ENCODE results near the gene HCST.
"Not testable (repeated sequence)": the region's sequence is repeated elsewhere in the genome, so short reads cannot be mapped to it uniquely, and the experiment has no call there.

The HCST gene

DNA sequence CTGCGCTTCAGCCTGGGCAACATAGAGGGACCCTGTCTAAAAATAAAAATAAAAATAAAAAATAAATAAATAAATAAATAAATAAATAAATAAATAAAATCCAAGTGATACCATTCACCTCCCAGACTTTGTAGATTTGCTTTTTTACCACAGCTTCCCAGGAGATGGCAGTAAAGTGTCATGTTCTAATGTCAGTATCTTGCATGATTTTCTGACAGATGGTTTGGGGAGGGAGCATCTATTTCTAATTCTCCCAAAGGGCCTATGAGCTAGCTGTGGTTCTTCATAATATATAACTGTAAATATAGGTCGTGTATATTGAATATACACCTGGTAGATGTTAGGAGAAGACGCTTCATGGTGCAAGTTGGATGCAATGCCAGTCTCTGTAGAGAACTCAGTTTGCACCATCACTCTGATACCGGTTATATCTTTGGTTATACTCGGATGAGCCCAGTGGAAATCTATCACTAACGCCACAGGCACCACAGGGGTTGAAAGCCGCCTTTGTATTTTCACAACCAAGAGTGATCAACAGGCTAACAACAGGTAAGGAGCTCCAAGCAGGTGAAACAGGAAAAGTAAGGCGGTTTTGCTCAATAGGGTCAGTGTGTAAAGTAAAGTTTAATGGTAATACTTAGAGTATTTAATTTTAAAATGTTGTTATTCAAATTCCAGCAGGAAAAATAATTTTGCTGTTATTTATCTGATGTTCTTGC lies 20.1 kb upstream of the HCST start:
- no peak overlapping the region for H3K4me2 ChIP-seq (ENCODE audit: low read length)
- H3K4me3 ChIP-seq (ENCODE audit: low read length): no peak overlapping the region
- H3K27me3 ChIP-seq (ENCODE audit: control insufficient read depth, insufficient read depth, low read length): peaks cover 4% of the 10 kb centered on the region
- no peaks in the 10 kb centered on the region for H3K9me3 ChIP-seq (replicated peaks; ENCODE audit: low read length)
- no peak overlapping the region for H3K9ac ChIP-seq (ENCODE audit: low read depth, low read length)
- H3K4me1 ChIP-seq (ENCODE audit: control insufficient read depth, insufficient read depth, low read length): peaks cover 5% of the 10 kb centered on the region
- H3K36me3 ChIP-seq (ENCODE audit: insufficient read depth, low read length): peaks cover 5% of the 10 kb centered on the region

DNA sequence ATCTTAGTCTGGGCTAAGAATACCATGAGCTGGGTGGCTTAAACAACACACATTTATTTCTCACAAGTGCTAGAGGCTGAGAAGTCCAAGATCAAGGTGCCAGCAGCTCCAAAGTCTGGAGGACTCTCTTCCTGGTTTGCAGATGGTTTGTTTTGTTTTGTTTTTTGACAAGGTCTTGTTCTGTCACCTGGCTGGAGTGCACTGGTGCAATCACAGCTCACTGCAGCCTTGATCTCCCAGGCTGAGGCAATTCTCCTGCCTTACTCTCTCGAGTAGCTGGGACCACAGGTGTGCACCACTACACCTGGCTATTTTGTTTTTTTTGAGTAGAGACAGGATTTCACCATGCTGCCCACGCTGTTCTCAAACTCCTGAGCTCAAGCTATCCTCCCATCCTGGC lies 18.4 kb upstream of the HCST start:
- Histone ChIP-seq H3K4me2 (ENCODE audit: low read length) (no peak overlapping the region), H3K4me3 (ENCODE audit: low read length) (no peak overlapping the region), H3K36me3 (ENCODE audit: insufficient read depth, low read length) (peaks cover 18% of the 10 kb centered on the region), H3K9me3 (replicated peaks; ENCODE audit: low read length) (no peaks in the 10 kb centered on the region), H3K4me1 (ENCODE audit: control insufficient read depth, insufficient read depth, low read length) (peaks cover 5% of the 10 kb centered on the region), H3K9ac (ENCODE audit: low read depth, low read length) (no peak overlapping the region), H3K27me3 (ENCODE audit: control insufficient read depth, insufficient read depth, low read length) (peaks cover 3% of the 10 kb centered on the region)

DNA sequence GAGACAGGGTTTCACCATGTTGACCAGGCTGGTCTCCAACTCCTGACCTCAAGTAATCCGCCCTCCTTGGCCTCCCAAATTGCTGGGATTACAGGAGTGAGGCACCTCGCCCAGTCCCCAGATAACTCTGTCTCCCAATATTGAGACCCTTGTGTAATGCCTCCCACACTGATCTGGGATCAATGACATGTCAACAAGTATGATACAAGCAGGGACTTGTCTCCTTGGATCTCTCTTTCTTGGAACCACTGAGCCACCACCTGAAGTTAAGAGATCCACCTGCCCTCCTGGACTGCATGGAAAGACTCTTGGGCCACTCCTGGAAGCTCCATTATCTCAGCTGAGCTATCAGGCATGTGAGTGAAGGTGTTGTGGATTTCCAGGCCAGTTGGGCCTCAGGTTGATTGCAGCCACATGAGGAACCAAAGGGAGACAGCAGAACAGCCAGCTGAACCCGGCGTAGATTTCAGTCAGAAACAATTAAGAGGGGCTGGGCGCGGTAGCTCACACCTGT lies 17.0 kb upstream of the HCST start:
- Histone ChIP-seq H3K9me3 (replicated peaks; ENCODE audit: low read length) (no peaks in the 10 kb centered on the region), H3K9ac (ENCODE audit: low read depth, low read length) (no peak overlapping the region), H3K4me1 (ENCODE audit: control insufficient read depth, insufficient read depth, low read length) (no peaks in the 10 kb centered on the region), H3K4me3 (ENCODE audit: low read length) (no peak overlapping the region), H3K27me3 (ENCODE audit: control insufficient read depth, insufficient read depth, low read length) (no peaks in the 10 kb centered on the region), H3K4me2 (ENCODE audit: low read length) (no peak overlapping the region), H3K36me3 (ENCODE audit: insufficient read depth, low read length) (peaks cover 26% of the 10 kb centered on the region)

DNA sequence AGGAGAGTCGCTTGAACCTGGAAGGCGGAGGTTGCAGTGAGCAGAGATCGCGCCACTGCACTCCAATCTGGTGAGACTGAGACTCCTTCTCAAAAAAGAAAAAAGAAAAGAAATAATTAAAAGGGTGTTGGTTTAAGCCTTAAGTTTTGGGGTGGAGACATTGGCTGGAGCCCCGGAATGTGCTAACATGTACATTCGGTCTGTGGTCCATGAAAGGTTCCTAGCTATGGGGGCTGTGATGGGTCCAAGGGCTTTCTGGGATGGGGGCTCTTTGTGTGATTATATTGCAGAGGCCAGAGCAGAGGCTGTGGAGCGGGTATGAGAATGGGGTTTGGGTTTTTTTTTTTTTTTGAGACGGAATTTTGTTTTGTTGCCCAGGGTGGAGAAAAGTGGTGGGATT lies 16.4 kb upstream of the HCST start:
- Histone ChIP-seq H3K4me2 (ENCODE audit: low read length) (no peak overlapping the region), H3K9ac (ENCODE audit: low read depth, low read length) (no peak overlapping the region), H3K9me3 (replicated peaks; ENCODE audit: low read length) (no peaks in the 10 kb centered on the region), H3K36me3 (ENCODE audit: insufficient read depth, low read length) (peaks cover 29% of the 10 kb centered on the region), H3K27me3 (ENCODE audit: control insufficient read depth, insufficient read depth, low read length) (no peaks in the 10 kb centered on the region), H3K4me3 (ENCODE audit: low read length) (no peak overlapping the region), H3K4me1 (ENCODE audit: control insufficient read depth, insufficient read depth, low read length) (no peaks in the 10 kb centered on the region)

DNA sequence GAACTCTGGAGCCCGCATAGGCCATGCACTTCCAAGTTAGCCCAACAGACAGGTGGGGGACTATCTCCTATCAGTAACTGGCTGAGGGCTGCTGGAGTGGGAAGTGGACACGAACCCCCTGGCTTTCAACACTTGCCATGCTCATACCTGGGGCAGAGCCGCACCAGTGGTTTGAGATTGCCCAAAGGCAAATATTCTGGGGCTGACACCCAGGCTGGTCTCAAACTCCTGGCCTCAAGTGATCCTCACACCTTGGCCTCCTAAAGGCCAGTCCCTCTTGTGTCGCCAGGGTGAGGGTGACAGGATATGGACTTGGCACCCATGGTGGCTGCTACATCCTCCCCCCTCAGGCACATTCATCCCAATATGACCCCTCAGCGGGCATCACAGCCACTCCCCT lies 15.1 kb upstream of the HCST start:
- peaks cover 33% of the 10 kb centered on the region for H3K36me3 ChIP-seq (ENCODE audit: insufficient read depth, low read length)
- no peak overlapping the region for H3K4me3 ChIP-seq (ENCODE audit: low read length)
- H3K4me1 ChIP-seq (ENCODE audit: control insufficient read depth, insufficient read depth, low read length): no peaks in the 10 kb centered on the region
- H3K27me3 ChIP-seq (ENCODE audit: control insufficient read depth, insufficient read depth, low read length): no peaks in the 10 kb centered on the region
- no peak overlapping the region for H3K4me2 ChIP-seq (ENCODE audit: low read length)
- H3K9ac ChIP-seq (ENCODE audit: low read depth, low read length): no peak overlapping the region
- H3K9me3 ChIP-seq (replicated peaks; ENCODE audit: low read length): no peaks in the 10 kb centered on the region

DNA sequence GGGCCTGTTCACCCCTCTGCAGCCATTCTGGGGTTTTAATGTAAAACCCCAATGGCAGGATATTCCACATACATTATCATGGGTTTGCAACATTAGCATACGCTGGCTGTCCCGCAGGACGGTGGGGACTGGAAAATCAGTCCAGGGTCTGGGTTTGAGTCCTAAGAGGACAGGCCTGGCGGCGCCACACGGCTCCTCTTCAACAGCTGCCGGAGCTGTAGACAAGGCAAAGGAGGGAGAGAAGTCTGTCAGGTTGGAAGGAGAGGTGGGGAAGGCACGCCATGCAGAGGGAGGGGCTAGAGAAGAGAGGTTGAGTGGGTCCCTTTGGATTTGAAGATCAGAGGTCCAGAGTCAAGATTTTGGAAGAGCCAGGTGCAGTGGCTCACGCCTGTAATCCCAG lies 13.9 kb upstream of the HCST start:
- no peak overlapping the region for H3K4me3 ChIP-seq (ENCODE audit: low read length)
- peaks cover 42% of the 10 kb centered on the region for H3K36me3 ChIP-seq (ENCODE audit: insufficient read depth, low read length)
- no peak overlapping the region for H3K4me2 ChIP-seq (ENCODE audit: low read length)
- no peaks in the 10 kb centered on the region for H3K9me3 ChIP-seq (replicated peaks; ENCODE audit: low read length)
- no peaks in the 10 kb centered on the region for H3K27me3 ChIP-seq (ENCODE audit: control insufficient read depth, insufficient read depth, low read length)
- H3K4me1 ChIP-seq (ENCODE audit: control insufficient read depth, insufficient read depth, low read length): no peaks in the 10 kb centered on the region
- H3K9ac ChIP-seq (ENCODE audit: low read depth, low read length): no peak overlapping the region

DNA sequence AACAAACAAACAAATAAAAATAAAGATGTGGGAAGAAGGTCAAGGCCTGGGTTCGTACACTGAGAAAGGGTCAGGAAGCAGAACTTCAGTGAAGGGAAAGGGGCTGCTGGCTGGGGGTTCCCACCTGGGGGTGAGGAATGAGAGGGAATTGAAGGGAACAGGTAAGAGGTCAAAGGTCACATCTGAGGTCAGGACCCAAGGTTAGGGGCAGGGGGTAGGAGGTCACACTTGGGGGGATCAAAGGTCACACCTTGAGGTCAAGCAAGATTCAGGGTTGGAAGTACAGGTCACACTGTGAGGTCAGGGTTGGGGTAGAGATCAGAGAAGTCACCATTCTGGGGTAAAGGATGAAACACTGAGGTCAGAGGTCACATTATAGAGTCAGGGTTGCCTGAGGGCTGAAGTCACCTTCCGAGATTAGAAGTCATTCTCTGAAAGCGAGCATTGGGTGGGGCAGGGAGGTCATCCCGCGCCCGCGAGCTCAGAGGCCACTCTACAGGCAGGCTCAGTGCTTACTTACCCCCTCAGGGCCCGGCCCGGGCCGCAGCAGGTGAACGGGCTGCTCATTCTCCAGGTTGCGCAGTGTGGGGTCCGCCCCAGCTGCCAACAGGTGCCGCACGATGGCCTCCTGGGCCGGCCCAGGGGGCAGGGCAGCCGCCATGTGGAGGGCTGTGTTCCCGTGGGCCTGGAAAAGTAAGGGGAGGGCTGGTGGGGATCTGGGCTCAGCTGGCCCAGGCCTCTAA lies 12.8 kb upstream of the HCST start:
- Histone ChIP-seq H3K4me1 (ENCODE audit: control insufficient read depth, insufficient read depth, low read length) (no peaks in the 10 kb centered on the region), H3K9me3 (replicated peaks; ENCODE audit: low read length) (no peaks in the 10 kb centered on the region), H3K9ac (ENCODE audit: low read depth, low read length) (no peak overlapping the region), H3K36me3 (ENCODE audit: insufficient read depth, low read length) (peaks cover 46% of the 10 kb centered on the region), H3K4me3 (ENCODE audit: low read length) (no peak overlapping the region), H3K27me3 (ENCODE audit: control insufficient read depth, insufficient read depth, low read length) (no peaks in the 10 kb centered on the region), H3K4me2 (ENCODE audit: low read length) (no peak overlapping the region)

DNA sequence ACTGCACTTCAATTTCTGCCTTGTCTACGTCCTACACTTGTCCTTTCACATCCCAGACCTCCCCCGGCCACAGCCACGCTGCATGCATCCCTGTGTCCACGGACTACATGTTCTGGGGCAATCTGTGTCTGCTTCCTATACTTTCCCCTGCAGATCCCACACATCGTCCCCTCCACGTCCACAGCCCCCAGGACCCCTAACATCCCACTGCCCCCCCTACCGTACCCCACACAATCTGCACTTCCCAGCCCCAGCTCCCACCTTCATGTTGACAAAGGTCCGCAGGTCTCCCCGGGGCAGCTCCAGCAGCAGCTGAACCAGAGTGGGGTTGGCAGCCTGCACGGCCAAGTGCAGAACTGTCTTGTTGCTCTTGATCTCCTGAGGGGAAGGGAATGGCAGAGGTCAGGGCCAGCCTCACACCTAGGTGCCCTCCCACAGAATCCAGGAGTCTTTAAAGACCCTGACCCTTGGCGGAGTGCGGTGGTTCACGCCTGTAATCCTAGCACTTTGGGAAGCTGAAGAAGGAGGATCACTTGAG lies 12.1 kb upstream of the HCST start:
- peaks cover 46% of the 10 kb centered on the region for H3K36me3 ChIP-seq (ENCODE audit: insufficient read depth, low read length)

DNA sequence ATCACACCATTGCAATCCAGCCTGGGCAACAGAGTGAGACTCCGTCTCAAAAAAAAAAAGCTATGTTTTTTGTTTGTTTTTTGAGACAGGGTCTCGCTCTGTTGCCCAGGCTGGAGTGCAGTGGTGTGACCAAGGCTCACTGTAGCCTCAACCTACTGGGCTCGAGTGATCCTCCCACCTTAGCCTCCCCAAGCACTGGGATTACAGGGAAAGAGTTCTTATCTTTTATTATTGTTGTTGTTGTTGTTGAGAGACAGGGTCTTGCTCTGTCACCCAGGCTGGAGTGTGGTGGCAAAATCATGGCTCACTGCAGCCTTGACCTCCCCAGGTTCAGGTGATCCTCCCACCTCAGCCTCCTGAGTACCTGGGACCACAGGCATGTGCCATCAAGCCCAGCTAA lies 10.5 kb upstream of the HCST start:
- not testable (repeated sequence) for H3K4me1 ChIP-seq (ENCODE audit: control insufficient read depth, insufficient read depth, low read length); H3K4me3 ChIP-seq (ENCODE audit: low read length); H3K27me3 ChIP-seq (ENCODE audit: control insufficient read depth, insufficient read depth, low read length); H3K4me2 ChIP-seq (ENCODE audit: low read length); H3K9ac ChIP-seq (ENCODE audit: low read depth, low read length); H3K9me3 ChIP-seq (replicated peaks; ENCODE audit: low read length)
- H3K36me3 ChIP-seq (ENCODE audit: insufficient read depth, low read length): peaks cover 55% of the 10 kb centered on the region

More for the DNA sequence above, 12.1 kb upstream of the HCST start:
- H3K9ac ChIP-seq (ENCODE audit: low read depth, low read length): no peak overlapping the region
- no peak overlapping the region for H3K4me3 ChIP-seq (ENCODE audit: low read length)
- H3K4me2 ChIP-seq (ENCODE audit: low read length): no peak overlapping the region
- no peaks in the 10 kb centered on the region for H3K27me3 ChIP-seq (ENCODE audit: control insufficient read depth, insufficient read depth, low read length)
- no peaks in the 10 kb centered on the region for H3K9me3 ChIP-seq (replicated peaks; ENCODE audit: low read length)
- H3K4me1 ChIP-seq (ENCODE audit: control insufficient read depth, insufficient read depth, low read length): no peaks in the 10 kb centered on the region

DNA sequence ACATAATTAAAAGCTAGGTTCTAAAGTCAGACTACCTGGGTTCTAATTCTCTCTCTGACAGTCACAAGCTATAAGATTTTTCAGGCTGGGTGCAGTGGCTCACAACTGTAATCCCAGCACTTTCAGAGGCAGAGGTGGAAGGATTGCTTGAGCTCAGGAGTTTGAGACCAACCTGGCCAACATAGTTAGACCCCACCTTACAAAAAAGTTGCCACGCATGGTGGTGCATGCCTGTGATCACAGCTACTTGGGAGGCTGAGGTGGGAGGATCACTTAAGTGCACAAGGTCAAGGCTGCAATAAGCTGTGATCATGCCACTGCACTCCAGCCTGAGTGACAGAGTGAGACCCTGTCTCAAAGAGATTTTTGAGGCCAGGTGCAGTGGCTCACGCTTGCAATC lies 8.0 kb upstream of the HCST start:
- Histone ChIP-seq H3K27me3 (ENCODE audit: control insufficient read depth, insufficient read depth, low read length) (no peaks in the 10 kb centered on the region), H3K9ac (ENCODE audit: low read depth, low read length) (no peak overlapping the region), H3K4me3 (ENCODE audit: low read length) (no peak overlapping the region), H3K36me3 (ENCODE audit: insufficient read depth, low read length) (peaks cover 41% of the 10 kb centered on the region), H3K4me2 (ENCODE audit: low read length) (no peak overlapping the region), H3K4me1 (ENCODE audit: control insufficient read depth, insufficient read depth, low read length) (peaks cover 9% of the 10 kb centered on the region), H3K9me3 (replicated peaks; ENCODE audit: low read length) (no peaks in the 10 kb centered on the region)

DNA sequence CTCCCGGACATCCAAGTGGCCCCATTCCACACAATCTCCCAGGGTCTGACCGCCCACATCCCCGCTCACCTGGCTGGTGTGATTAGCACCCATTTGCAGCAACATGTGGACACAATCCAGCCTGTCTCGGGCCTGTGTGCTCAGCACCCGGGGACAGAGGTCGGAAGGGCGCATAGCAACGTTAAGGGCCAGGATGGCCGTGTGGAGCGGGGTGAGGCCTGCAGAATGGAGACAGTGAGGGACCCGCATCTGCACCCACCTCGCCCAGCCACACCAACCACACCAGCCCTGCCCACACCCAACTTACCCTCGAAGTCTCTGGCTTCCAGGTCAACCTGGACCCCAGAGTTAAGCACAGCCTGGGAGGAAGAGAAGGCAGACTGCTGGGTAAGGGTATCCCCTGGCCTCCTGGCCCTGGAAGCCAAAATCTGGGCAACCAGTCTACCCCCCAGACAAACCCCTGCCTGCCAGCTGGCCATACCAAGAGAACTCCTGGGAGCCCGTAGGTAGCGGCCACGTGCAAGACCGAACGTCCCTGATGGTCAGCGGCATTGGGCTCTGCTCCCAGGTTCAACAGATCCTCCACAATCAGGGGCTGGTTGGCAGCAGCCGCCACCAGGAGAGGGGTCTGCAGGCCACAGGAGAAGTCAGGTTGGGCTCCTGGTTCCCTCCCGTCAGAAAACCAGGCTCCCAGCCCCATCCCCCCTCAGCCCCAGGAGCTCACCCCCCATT lies 6.3 kb upstream of the HCST start:
- H3K4me2 ChIP-seq (ENCODE audit: low read length): no peak overlapping the region
- H3K9ac ChIP-seq (ENCODE audit: low read depth, low read length): no peak overlapping the region
- H3K4me1 ChIP-seq (ENCODE audit: control insufficient read depth, insufficient read depth, low read length): peaks cover 15% of the 10 kb centered on the region
- no peak overlapping the region for H3K4me3 ChIP-seq (ENCODE audit: low read length)
- no peaks in the 10 kb centered on the region for H3K9me3 ChIP-seq (replicated peaks; ENCODE audit: low read length)
- H3K27me3 ChIP-seq (ENCODE audit: control insufficient read depth, insufficient read depth, low read length): no peaks in the 10 kb centered on the region
- H3K36me3 ChIP-seq (ENCODE audit: insufficient read depth, low read length): peaks cover 33% of the 10 kb centered on the region
